Stomach (tissue), 4 donors: Measurements from ENCODE around the gene TMCO5A.

Experiments used
- POLR2A ChIP-seq, 4 donors: fragments of 450-650 bp; IDR thresholded peaks; one replicate each; pipeline ENCODE4 v1.6.1; 2016; ENCODE audit warnings: antibody characterized with exemption in 4 of 4, control low read depth in 2 of 4, mild to moderate bottlenecking in 1 of 4, moderate library complexity in 1 of 4
- POLR2AphosphoS5 ChIP-seq, 3 donors: sonication (generic); formaldehyde crosslinking; IDR thresholded peaks; one replicate each; pipeline ENCODE4 v1.6.1; 2016; ENCODE audit warnings: antibody characterized with exemption in 3 of 3
- TF ChIP-seq, protein P1 (sequence below), 7 experiments: fragments of 450-650 bp in 4 of 7; fragments of 200-600 bp in 3 of 7; sonication (generic) in 3 of 7; IDR thresholded peaks; one replicate each; pipeline ENCODE4 v1.5.1; 2016 to 2019; ENCODE audit warnings: antibody characterized with exemption in 7 of 7, control low read depth in 2 of 7, mild to moderate bottlenecking in 1 of 7

DNA sequence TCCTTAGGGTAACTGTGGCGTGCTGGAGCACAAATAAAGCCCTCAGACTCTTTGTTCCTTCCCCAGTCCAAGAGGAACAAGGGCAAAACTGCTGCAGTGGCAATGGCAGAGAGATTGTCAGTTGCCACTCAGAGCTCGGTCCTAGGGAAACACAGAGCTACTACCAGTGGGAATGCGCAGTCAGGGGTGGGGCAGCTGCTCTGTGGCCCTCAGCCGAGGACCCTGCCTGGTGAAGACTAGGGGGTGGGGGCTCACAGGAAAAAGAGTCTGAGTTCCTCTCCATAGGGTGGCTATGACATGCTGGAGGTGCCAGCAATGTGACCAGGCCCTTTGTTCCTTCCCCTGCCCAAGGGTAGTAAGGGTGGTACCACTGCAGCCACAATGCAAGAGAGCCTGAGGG, 43.8 kb downstream of the TMCO5A start:
- TF ChIP-seq, protein P1, sequence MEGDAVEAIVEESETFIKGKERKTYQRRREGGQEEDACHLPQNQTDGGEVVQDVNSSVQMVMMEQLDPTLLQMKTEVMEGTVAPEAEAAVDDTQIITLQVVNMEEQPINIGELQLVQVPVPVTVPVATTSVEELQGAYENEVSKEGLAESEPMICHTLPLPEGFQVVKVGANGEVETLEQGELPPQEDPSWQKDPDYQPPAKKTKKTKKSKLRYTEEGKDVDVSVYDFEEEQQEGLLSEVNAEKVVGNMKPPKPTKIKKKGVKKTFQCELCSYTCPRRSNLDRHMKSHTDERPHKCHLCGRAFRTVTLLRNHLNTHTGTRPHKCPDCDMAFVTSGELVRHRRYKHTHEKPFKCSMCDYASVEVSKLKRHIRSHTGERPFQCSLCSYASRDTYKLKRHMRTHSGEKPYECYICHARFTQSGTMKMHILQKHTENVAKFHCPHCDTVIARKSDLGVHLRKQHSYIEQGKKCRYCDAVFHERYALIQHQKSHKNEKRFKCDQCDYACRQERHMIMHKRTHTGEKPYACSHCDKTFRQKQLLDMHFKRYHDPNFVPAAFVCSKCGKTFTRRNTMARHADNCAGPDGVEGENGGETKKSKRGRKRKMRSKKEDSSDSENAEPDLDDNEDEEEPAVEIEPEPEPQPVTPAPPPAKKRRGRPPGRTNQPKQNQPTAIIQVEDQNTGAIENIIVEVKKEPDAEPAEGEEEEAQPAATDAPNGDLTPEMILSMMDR (IDR thresholded peaks at IDR 0.05) = no peak
- TF ChIP-seq POLR2AphosphoS5 (IDR thresholded peaks at IDR 0.05) = no peak
- TF ChIP-seq POLR2A (IDR thresholded peaks at IDR 0.05) = no peak
